ENCODE measurements around the gene SALL1. TPM values are rescaled to one million over a fixed set of nuclear protein-coding genes. Genes with fewer than 3 reads are reported as not detected.

The SALL1 gene
- total and polyA plus RNA-seq, 2 of the 13 experiments (the other 11 are each of a cell fraction or from before 2014, with no cell fraction given): 6.6 to 12.3 TPM

GRCh38 chr16:51155199-51155607 lies 4.1 kb upstream of the SALL1 start:
- in situ Hi-C loops (cut with HindIII; ENCODE audit: extremely low pct_ligation_motif_present, low pct_unique_long_range_greater_than_20kb): no loop called here
- POLR2A ChIA-PET: no interaction called here
- H3K27ac ChIP-seq (ENCODE audit: extremely low read length, insufficient read depth, low read length): no peak overlapping the region

More at GRCh38 chr16:51155199-51155607, 4.1 kb upstream of the SALL1 start:
- Histone ChIP-seq H3K4me2 (ENCODE audit: low read depth, low read length) (peak overlapping the region; percentile 75), H4K20me1 (ENCODE audit: insufficient read depth, low read length) (no peaks in the 10 kb centered on the region), H3K79me2 (ENCODE audit: insufficient read depth, low read length) (peaks cover 3% of the 10 kb centered on the region), H3K4me1 (ENCODE audit: insufficient read depth, low read length) (peaks cover 44% of the 10 kb centered on the region), H3K9ac (ENCODE audit: insufficient read depth, low read depth, low read length) (no peak overlapping the region), H2AFZ (ENCODE audit: low read length) (no peak overlapping the region), H3K36me3 (replicated peaks in 1 of 2; ENCODE audit: control insufficient read depth in 1 of 2, insufficient read depth in 2 of 2, low read length in 2 of 2) (no peaks in the 10 kb centered on the region), H3K27me3 (ENCODE audit: control insufficient read depth in 1 of 2, insufficient read depth in 2 of 2, low read length in 2 of 2) (peaks cover 6 to 32% of the 10 kb centered on the region in 2 experiments), H3K9me3 (ENCODE audit: low read length) (no peaks in the 10 kb centered on the region), H3K4me3 (replicated peaks in 1 of 3; ENCODE audit: insufficient read depth in 1 of 3, low read depth in 2 of 3, low read length in 3 of 3) (peak overlapping the region; percentile 47 to 68 (median 57); a peak in 5 of 6 replicates)
- peak; percentile 44 for TF ChIP-seq SRSF1 (optimal IDR thresholded peaks at IDR 0.05; ENCODE audit: low read depth, low read length)
- 0 out of 2 replicates have a peak, but pooled peaks have one; percentile 20 for TF ChIP-seq CBX2 (IDR thresholded peaks at IDR 0.05; ENCODE audit: low read depth, low read length)
- no peak for TF ChIP-seq CBX2 (CRISPR knock-in tag; IDR thresholded peaks at IDR 0.05; ENCODE audit: low read depth)
- TF ChIP-seq TAF1 (CRISPR knock-in tag; IDR thresholded peaks at IDR 0.05): no peak
- TF ChIP-seq BRF2 (CRISPR knock-in tag; IDR thresholded peaks at IDR 0.05): no peak
- TF ChIP-seq HNRNPLL (IDR thresholded peaks at IDR 0.05; ENCODE audit: low read depth, low read length, poor library complexity, severe bottlenecking): peak; percentile 42
- whole genome bisulfite sequencing (ENCODE audit: low lambda C conversion rate): 31% methylated on average over 20 of the region's 20 CpGs
- CTCF ChIA-PET (ENCODE audit: low intra/inter-chr PET ratio, low total read pairs): no interaction called here
- DNase-seq (ENCODE audit: low spot score) (no peak), ATAC-seq (no peak), FAIRE-seq (no peak)
- intact Hi-C loops (cut with micrococcal nuclease; ENCODE audit: unreplicated experiment): loop anchor here (5.0 kb wide), 1 partner anchor 82 kb away; no protein-coding TSS in a partner anchor
- BruUV-seq (replicated peaks): no TSS peak

All from HepG2 (cell line).